ENCODE data around the gene VPS13D. TPM values are rescaled to one million over a fixed set of nuclear protein-coding genes. Genes with fewer than 3 reads are reported as not detected.

The VPS13D gene
- total RNA-seq, 2 donors from 2014 or later: 70.1 to 129 TPM

- no peaks in the 10 kb centered on the region for H3K9me3 ChIP-seq
- peaks cover 22 to 61% of the 10 kb centered on the region in 2 donors for H3K4me1 ChIP-seq (ENCODE audit: control insufficient read depth in 1 of 2, low read depth in 2 of 2)
- H3K36me3 ChIP-seq: no peaks in the 10 kb centered on the region
- H3K27ac ChIP-seq: no peak overlapping the region
- H3K27me3 ChIP-seq (replicated peaks; ENCODE audit: insufficient read depth): no peaks in the 10 kb centered on the region
- TF ChIP-seq, protein P1, sequence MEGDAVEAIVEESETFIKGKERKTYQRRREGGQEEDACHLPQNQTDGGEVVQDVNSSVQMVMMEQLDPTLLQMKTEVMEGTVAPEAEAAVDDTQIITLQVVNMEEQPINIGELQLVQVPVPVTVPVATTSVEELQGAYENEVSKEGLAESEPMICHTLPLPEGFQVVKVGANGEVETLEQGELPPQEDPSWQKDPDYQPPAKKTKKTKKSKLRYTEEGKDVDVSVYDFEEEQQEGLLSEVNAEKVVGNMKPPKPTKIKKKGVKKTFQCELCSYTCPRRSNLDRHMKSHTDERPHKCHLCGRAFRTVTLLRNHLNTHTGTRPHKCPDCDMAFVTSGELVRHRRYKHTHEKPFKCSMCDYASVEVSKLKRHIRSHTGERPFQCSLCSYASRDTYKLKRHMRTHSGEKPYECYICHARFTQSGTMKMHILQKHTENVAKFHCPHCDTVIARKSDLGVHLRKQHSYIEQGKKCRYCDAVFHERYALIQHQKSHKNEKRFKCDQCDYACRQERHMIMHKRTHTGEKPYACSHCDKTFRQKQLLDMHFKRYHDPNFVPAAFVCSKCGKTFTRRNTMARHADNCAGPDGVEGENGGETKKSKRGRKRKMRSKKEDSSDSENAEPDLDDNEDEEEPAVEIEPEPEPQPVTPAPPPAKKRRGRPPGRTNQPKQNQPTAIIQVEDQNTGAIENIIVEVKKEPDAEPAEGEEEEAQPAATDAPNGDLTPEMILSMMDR (IDR thresholded peaks at IDR 0.05): no peak
- ATAC-seq (ENCODE audit: insufficient number of reproducible peaks, low FRiP score, low read depth) (no peak), DNase-seq (ENCODE audit: low spot score) (no peak)
- no peak overlapping the region for H3K4me3 ChIP-seq
Measured at GRCh38 chr1:12544992-12545391, 315.2 kb downstream of the VPS13D start.

DNA sequence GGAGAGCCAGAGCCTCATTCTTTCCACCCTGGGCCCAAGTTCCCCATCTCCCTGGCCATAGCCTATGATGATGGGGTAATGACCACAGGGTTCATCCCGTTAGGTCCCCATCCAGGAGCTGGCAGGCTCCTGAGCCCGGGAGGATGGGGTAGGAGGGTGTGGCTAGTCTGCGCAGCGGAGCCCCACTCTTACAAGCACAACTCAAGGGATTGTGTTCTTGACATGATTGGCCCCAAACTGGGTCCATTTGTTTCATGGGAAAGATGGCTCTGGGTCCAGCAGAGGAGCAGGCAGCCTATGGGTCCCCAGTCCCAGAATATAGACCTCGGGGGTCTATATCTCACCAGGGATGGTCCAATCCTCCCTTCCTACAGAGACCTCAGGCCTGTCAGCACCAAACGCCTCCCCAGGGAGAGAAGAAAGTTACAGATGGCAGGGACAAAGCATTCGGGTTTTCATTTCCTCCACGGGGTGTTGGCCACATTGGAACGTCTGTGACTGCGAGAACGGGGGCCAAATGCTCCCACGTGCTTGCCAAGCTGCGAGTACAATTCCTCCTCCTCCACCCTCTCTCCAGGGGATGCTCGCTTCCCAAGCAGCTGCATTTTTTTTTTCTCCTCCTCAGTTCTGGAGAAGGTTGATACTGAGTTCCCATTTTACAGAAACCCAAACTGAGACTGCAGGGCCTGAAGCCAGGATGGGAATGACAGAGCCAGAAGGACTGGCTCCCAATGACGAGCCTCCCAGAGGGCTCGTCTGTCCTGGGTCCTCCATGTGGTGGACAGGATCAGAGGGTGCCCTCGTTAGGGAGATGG is 317.1 kb downstream of the VPS13D start:
- peak; percentile 24 for ATAC-seq (ENCODE audit: insufficient number of reproducible peaks, low FRiP score, low read depth)
- Histone ChIP-seq H3K4me1 (ENCODE audit: control insufficient read depth in 1 of 2, low read depth in 2 of 2) (peaks cover 9 to 49% of the 10 kb centered on the region in 2 donors), H3K4me3 (no peak overlapping the region), H3K9me3 (no peaks in the 10 kb centered on the region), H3K36me3 (no peaks in the 10 kb centered on the region), H3K27ac (peak overlapping the region; percentile 10 to 54), H3K27me3 (replicated peaks; ENCODE audit: insufficient read depth) (no peaks in the 10 kb centered on the region)
- TF ChIP-seq, protein P1 (IDR thresholded peaks at IDR 0.05): no peak
- DNase-seq (ENCODE audit: low spot score): no peak

DNA sequence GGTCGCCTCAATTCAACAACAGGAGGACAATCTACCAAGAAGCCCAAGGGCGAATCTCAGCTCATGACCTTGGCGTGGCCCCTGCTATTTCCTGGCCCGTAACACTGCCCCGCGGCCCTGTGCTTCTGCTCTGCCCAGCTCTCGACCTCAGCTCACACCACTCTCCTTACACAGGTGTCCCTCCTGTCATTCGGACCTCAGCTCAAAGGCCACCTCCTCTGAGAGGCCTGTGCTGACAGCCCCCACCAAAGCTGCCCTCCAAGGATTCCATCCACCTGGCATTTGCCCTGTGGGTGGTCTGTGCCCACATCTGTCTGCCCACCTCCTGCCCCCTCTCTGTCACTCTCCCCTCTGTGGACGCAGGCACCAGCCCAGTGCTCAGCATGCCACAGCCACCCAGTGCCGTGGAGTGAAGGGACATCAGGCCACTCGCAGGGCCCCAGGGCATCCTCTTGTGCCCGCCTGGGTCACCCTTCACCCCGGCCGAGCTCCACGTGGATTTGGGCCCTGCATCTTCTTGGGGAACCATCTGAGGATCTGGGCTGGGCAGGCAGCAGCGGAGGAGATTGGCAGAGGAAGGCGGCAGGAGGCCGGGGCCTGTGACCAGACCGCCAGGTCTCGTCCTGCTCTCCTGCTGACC is 317.9 kb downstream of the VPS13D start:
- no peak overlapping the region for H3K4me3 ChIP-seq
- peaks cover 14 to 50% of the 10 kb centered on the region in 2 donors for H3K4me1 ChIP-seq (ENCODE audit: control insufficient read depth in 1 of 2, low read depth in 2 of 2)
- no peaks in the 10 kb centered on the region for H3K9me3 ChIP-seq
- H3K27ac ChIP-seq: peak overlapping the region; percentile 10 to 54
- no peaks in the 10 kb centered on the region for H3K27me3 ChIP-seq (replicated peaks; ENCODE audit: insufficient read depth)
- TF ChIP-seq, protein P1 (IDR thresholded peaks at IDR 0.05): no peak
- no peak for DNase-seq (ENCODE audit: low spot score)
- no peak for ATAC-seq (ENCODE audit: insufficient number of reproducible peaks, low FRiP score, low read depth)
- H3K36me3 ChIP-seq: no peaks in the 10 kb centered on the region

- Histone ChIP-seq H3K4me1 (ENCODE audit: control insufficient read depth in 1 of 2, low read depth in 2 of 2) (peaks cover 21 to 58% of the 10 kb centered on the region in 2 donors), H3K36me3 (no peaks in the 10 kb centered on the region), H3K9me3 (no peaks in the 10 kb centered on the region), H3K27ac (peak overlapping the region; percentile 54 to 71), H3K27me3 (replicated peaks; ENCODE audit: insufficient read depth) (no peaks in the 10 kb centered on the region), H3K4me3 (no peak overlapping the region)
- no peak for ATAC-seq (ENCODE audit: insufficient number of reproducible peaks, low FRiP score, low read depth)
- TF ChIP-seq, protein P1 (IDR thresholded peaks at IDR 0.05): no peak
- no peak for DNase-seq (ENCODE audit: low spot score)
Measured at GRCh38 chr1:12548279-12548972, 318.6 kb downstream of the VPS13D start.

GRCh38 chr1:12548973-12549459 is 319.2 kb downstream of the VPS13D start:
- TF ChIP-seq, protein P1 (IDR thresholded peaks at IDR 0.05): no peak
- DNase-seq (ENCODE audit: low spot score): no peak
- H3K4me3 ChIP-seq: no peak overlapping the region
- H3K27me3 ChIP-seq (replicated peaks; ENCODE audit: insufficient read depth): no peaks in the 10 kb centered on the region
- H3K4me1 ChIP-seq (ENCODE audit: control insufficient read depth in 1 of 2, low read depth in 2 of 2): peaks cover 24 to 64% of the 10 kb centered on the region in 2 donors
- H3K27ac ChIP-seq: peak overlapping the region; percentile 41 to 71
- H3K9me3 ChIP-seq: no peaks in the 10 kb centered on the region
- H3K36me3 ChIP-seq: no peaks in the 10 kb centered on the region
- ATAC-seq (ENCODE audit: insufficient number of reproducible peaks, low FRiP score, low read depth): no peak

Measured in thoracic aorta (tissue), 2 donors.